K562 treated with DMSO at 1 percent for 24 hours (cell line): ENCODE measurements around the gene LRP5. TPM values are rescaled to one million over a fixed set of nuclear protein-coding genes. Genes with fewer than 3 reads are reported as not detected.

Experiments used
- total RNA-seq: library from RNA; unstranded; fragments of 300-600 nt; gene quantifications from 2 replicates; pipeline ENCODE4 v1.2.3, GENCODE V29; 2022; ENCODE audit warnings: low read depth; ENCODE audit not compliant: insufficient read depth

Gene LRP5
- total RNA-seq, result 43.4 and 57.9 TPM in 2 replicates

DNA sequence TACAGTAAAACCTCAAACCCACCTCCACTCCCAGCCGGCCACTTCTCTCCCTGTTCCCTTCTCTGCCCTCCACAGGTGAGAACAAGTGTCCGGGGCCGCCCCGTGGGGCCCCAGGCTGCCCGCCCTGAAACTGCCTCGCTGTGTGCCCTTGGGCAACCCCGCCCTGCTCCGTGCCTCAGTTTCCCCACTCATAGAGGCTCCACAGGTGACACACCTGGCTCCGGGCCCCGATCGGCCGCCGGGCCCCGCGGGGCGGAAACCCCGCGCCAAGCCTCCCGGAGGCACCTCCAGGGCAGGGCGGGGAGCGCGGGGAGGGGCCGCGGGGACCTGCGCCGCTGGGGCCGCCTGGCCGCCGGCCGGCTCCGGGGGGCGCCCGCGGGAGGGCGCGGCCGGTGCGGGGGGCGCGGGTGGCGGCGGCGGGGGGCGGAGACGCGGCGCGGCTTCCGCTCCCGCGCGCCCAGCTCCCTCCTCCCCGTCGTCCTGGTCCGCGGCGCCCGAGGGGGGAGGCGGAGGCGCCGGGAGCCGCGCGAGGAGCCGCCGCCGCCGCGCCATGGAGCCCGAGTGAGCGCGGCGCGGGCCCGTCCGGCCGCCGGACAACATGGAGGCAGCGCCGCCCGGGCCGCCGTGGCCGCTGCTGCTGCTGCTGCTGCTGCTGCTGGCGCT, at the start of gene LRP5:
LRP5 (plus strand) TSS at position 475 of the 663 bp plus-strand sequence; CDS start at position 599, 124 bp downstream.

DNA sequence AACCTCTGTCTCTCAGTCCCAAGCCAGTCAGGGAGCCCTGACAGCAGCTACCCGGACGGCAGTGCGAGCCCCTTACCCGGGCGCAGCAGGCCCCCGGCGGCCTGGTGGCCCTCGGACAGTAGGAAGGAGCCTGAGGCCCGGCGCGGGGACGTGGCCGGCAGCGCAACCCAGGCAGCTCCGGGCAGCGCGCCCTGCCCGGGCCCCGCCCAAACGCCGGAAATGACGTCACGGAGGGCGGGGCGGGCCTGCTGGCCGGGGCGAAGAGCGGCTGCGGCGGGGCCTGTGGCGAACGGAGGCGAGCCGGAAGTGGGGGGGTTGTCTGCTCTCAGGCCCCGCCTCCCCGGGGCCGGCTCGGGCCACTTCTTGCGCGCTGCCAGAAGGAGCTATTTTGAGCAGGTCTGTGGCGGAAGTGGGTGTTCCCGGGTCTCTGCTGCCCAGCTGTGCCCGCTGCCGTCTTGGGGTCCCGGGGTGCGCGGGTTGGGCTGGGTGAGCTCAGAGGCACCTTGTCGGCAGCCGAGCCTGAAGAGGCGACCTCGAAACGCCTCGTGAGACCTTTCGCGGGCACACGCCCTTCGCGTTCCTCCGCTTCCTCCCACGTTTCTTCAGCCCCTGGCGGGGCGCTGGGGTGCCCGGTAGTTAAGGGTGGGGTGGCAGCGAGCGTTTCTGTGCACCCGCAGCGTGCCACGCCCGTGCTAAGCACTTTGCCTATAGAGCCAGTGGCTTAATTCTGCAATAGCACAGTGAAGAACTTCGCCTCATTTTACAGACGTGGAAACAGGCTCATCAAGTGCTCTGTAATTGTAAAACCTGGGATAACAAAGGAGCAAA, 40.4 kb upstream of the LRP5 start, which contains the start of gene C11orf24:
C11orf24 (minus strand) TSS at position 193 of the 828 bp plus-strand sequence. CDS start 8,206 bp downstream, outside the sequence.

DNA sequence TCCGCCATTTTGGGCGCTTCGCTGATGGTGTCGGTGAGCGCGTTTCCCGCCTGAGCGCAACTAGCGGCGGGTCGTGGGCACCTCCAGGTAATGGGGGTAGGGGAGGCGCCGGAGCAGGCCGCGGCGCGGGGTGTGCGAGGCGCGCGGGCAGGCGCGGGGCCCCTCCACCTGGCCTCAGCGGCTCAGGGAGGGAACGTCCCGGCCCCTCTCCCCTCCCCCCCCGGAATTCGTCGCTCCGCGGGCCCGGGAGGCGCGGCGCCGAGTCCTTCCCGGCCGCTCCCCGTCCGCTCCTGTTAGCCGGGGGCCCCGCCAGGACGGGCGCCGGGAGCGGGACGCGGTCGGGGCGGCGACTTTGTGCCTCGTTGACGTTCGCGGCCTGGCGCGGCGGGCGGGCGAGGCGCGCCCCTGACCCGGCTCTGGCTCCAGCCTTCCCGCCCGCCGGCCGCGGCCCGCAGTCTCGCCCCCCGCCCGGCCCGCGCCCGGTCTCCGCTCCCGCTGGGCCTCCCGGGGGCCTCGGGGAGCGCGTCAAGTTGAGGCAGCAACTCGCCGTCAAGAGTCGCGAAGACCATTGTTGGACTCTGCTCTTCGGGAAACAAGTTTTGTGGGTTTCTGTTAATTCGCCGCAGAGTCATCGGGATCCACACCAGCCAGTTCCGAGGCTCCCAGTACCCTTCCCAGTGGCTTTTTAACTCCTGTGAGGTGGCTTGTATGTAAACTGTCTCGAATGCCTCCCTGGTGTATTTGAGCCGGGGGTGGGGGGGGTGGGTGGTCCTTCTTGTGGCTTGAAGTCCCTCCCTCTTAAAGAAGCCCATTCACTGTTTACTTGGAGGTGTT, 148.6 kb downstream of the LRP5 start, which contains the start of gene PPP6R3:
PPP6R3 (plus strand) TSS at position 12 of the 834 bp plus-strand sequence. CDS start 76,913 bp downstream, outside the sequence.

Other genes with a start within 250 kb of the LRP5 start
- gene CHKA, start 191.2 kb upstream of the LRP5 start, total RNA-seq, result 35.2 and 40.8 TPM in 2 replicates
- gene KMT5B, start 99.3 kb upstream of the LRP5 start, total RNA-seq, result 8.6 and 12.2 TPM in 2 replicates
- 60.9 and 72.3 TPM in 2 replicates for gene C11orf24, start 40.6 kb upstream of the LRP5 start, total RNA-seq
- gene PPP6R3, start 148.2 kb downstream of the LRP5 start, total RNA-seq, result 50.9 and 58.7 TPM in 2 replicates